HG03342 (cell line): Measurements from ENCODE around the gene SPATA16.
"Not testable (repeated sequence)": the region's sequence is repeated elsewhere in the genome, so short reads cannot be mapped to it uniquely, and the experiment has no call there.

Experiments
- ATAC-seq: cut with Tn5 transposase; IDR thresholded peaks from one replicate; pipeline ENCODE4 v1.9.1; 2021; ENCODE audit warnings: mild to moderate bottlenecking, moderate library complexity; ENCODE audit not compliant: unreplicated experiment

Gene SPATA16

DNA sequence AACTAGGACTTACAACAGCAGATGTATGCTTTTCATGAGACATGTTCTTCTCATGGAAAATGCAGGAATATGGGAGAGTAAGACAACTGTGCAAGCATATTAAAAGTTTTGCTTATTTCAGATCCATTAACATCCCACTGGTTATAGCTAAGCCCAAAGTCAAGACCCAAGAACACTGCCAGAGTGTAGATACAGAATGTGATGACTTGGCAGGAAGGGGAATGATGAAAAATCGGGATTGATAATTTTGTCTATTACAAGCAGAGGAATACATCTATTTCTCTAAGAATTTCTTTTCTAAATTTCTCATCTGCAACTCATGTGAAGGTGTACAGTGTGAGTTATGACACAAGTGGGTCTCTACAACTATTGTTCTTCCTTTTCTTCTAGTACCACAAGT, 76.4 kb downstream of the SPATA16 start:
- no peak for ATAC-seq

DNA sequence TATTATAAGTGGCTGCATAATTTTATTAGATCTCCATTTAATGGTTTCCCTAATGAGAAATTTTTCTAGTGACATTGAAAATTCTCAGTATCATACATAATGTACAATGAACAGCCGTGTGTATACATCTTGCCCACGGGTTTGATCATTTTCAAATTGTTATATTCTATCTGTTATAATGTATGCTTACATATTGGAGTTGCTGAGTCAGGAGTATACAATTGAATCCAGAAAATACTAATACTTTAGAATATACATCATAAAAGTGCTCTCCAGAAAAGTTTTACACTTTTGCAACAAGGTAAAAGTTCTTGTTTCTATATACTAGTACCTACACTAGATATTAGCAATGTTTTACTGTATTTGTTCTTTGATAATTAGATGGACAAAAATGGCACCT, 82.8 kb downstream of the SPATA16 start:
- no peak for ATAC-seq

DNA sequence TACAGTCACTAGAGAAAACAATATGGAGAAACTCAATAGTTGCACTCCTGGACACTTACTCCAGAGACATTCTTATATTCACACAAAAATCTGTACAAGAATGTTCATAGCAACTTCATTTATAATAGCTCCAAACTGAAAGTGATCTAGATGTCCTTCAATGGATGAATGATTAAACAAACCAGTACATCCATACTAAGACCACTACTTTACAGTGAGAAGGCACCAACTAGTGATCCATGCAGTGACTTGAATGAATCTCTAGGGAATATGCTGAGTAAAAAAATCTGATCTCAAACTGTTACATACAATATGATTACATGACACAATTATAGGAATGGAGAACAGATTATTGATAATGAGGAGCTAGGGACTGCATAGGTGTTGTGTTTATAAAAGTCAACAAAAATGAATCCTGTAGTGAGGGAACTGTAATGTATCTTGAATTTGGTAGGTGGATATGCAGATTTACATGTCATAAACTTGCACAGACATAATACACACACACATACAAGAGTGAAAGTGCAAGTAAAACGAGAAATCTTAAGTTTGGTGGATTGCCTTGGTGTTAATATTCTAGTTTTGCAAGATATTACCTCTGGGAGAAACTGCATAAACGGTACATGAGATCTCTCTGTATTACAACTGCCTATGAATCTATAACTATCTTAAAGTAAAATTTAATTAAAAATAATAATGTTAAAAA, 85.7 kb downstream of the SPATA16 start:
- peak; percentile 45 for ATAC-seq

- no peak for ATAC-seq
Measured at GRCh38 chr3:173049360-173049759, 91.7 kb downstream of the SPATA16 start.

GRCh38 chr3:173045770-173046382, 95.2 kb downstream of the SPATA16 start:
- ATAC-seq = no peak

- ATAC-seq = no peak
Measured at GRCh38 chr3:173044998-173045397, 96.0 kb downstream of the SPATA16 start.

DNA sequence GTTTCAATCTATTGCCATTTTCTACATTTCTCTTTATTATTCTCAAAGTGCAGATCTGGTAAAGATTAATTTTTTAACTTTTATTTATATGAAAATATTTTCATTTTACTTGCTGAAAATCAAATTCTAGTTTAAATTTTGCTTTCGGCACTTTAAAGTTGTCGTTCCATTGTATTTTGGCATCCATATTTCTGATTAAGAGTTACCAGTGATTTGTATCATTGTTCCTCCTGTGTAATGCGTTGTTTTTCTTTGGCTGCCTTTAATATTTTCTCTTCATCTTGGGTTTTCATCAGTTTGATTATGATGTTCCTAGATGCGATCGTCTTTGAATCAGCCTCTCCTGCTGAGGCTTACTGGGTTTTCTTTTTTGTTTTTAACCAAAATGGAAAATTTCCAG, 97.3 kb downstream of the SPATA16 start:
- no peak for ATAC-seq

DNA sequence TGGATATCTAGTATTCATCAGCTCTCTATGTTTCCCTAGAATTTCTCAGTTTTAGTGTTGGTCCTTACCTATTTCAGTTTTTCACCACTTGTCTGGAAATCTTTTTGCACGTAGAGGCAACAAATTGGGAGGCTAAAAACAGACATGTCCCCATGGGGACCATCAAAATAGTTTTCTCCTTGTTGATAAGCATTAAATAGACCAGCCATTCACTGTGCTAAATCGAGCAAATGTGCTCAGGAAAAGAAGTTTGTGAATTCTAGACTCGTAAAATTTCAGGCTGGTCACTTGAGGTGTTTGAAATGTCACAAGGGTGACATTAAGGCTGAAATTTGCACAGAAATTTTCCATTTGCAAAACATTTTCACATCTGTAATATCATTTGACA, 102.6 kb downstream of the SPATA16 start:
- ATAC-seq = no peak

- no peak for ATAC-seq
Measured at GRCh38 chr3:173037840-173038483, 103.1 kb downstream of the SPATA16 start.

- no peak for ATAC-seq
Measured at GRCh38 chr3:173030273-173030672, 110.8 kb downstream of the SPATA16 start.

- no peak for ATAC-seq
Measured at GRCh38 chr3:173028351-173028750, 112.7 kb downstream of the SPATA16 start.

- ATAC-seq = no peak
Measured at GRCh38 chr3:173027429-173027828, 113.6 kb downstream of the SPATA16 start.

DNA sequence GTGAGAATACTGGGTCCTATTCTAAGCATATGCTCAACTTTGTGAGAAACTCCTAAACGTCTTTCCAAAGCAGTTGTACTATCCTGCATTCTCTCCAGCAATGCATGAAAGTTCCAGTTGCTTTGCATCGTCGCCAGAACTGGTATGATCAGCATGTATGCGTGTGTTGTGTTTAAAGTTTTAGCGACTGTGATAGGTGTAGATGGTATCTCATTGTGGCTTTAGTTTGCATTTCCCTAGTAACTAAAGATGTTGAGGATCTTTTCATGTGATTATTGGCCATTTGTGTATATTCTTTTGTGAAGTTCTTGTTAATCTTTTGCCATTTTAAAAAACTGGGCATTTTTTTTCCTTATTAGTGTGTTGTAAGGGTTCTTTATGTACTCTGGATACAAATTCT, 115.1 kb downstream of the SPATA16 start:
- no peak for ATAC-seq

- no peak for ATAC-seq
Measured at GRCh38 chr3:173021547-173022185, 119.4 kb downstream of the SPATA16 start.

GRCh38 chr3:173020128-173020527, 120.9 kb downstream of the SPATA16 start:
- not testable (repeated sequence) for ATAC-seq

DNA sequence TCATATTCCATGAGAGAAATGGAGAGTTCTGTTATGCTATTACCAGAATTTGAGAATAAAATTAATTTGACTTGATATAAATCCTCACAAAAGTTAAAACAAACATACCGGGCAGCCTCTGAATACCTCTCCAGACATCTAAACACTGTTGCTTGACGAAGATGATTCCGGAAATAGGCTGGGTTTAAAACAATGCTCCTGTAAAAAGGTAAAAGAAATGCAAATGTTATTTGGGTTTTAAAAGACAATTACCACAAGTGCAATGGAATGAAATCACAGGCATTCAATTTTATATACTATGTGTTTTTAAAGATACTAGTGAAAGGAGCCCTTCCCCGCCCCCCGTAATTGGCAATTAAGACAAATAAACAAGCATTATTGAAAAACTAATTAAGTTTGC, 121.7 kb downstream of the SPATA16 start:
- no peak for ATAC-seq

- ATAC-seq = no peak
Measured at GRCh38 chr3:173018758-173019157, 122.3 kb downstream of the SPATA16 start.

DNA sequence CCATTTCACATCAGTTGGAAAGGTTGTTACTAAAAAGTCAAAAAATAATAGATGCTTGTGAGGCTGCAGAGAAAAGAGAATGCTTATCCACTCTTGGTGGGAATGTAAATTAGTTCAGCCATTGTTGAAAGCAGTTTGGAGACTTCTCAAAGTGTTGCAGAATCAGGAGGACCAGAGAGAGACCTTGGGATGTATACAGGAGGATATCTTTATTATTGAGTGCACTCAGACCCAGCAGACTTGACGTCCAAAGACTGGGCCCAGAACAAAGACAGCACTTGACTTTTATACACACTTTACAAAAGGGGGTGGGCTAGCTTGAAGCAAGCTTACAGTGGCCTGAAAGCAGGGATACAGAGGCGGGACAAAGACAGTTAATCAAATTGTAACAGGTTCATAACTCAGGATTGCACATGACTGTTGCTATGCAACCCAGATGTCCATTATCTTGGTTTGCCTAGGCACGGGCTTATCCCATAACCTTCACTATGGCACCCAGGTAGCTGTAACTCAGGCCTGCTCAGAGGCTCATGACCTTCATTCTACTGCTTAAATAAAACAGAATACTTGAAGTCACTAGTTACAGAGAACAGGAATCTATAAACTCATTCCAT, 127.7 kb downstream of the SPATA16 start:
- no peak for ATAC-seq

- ATAC-seq = no peak
Measured at GRCh38 chr3:173009410-173009809, 131.6 kb downstream of the SPATA16 start.

DNA sequence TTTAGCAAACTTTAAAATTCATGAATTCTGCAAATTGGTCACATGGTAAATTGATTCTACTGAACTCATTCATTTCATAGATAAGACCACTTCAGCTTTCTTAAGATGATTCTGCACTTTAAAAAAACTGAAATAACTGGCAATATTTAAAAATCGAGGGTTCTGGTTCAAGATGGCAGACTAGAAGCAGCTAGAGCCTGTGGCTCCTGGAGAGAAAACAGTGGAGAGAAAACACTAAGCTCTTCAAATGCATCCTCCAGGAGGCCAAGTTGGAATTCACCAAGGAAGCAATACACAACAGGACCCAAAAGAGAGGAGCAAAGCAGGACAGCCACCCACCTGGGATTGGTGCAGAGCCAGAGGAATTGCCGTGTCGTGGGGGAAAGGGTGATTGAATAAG, 132.1 kb downstream of the SPATA16 start:
- ATAC-seq = no peak

- ATAC-seq = no peak
Measured at GRCh38 chr3:173007079-173007723, 133.8 kb downstream of the SPATA16 start.
